H1 (cell line): ENCODE measurements around the gene PSMF1. TPM values are rescaled to one million over a fixed set of nuclear protein-coding genes. Genes with fewer than 3 reads are reported as not detected.

Source experiments
- CTCF ChIA-PET: fragments of 300-600 bp; sonication (Branson Sonifier 250); formaldehyde crosslinking; loops from one replicate; lab custom pipeline; 2021; ENCODE audit not compliant: partially characterized antibody; lab: Charles Lee
- POLR2A ChIA-PET: fragments of 300-600 bp; sonication (Branson Sonifier 250); formaldehyde crosslinking; loops from one replicate; lab custom pipeline; 2021; ENCODE audit warnings: inconsistent platforms; ENCODE audit not compliant: partially characterized antibody; lab: Charles Lee
- DNase-seq, 2 experiments: peaks; one replicate each; pipeline versions ENCODE4 v3.0.0 to v3.0.0-alpha.2; 2010 to 2022; ENCODE audit warnings: low spot score in 2 of 2, low read depth in 1 of 2, mixed read lengths in 1 of 2
- FAIRE-seq: peaks from 2 replicates; lab custom pipeline; 2011; peaks lifted over from hg19 to GRCh38; lab: Jason Lieb, UNC
- H2AFZ ChIP-seq: 2 replicates; pipeline ENCODE4 v1.8.1; 2012; ENCODE audit warnings: low read length, inconsistent platforms
- H2AK5ac ChIP-seq: 2 replicates; pipeline ENCODE4 v1.6.1; 2013; ENCODE audit warnings: low read depth, low read length
- H2BK120ac ChIP-seq: replicated peaks from 2 replicates; pipeline ENCODE3; 2013; ENCODE audit warnings: low read depth, low read length, inconsistent platforms
- H2BK12ac ChIP-seq: 2 replicates; pipeline ENCODE4 v1.6.1; 2013; ENCODE audit warnings: low read depth, low read length
- H2BK15ac ChIP-seq: 2 replicates; pipeline ENCODE4 v1.6.1; 2013; ENCODE audit warnings: low read length
- H2BK20ac ChIP-seq: 2 replicates; pipeline ENCODE4 v1.6.1; 2013; ENCODE audit warnings: low read length
- H2BK5ac ChIP-seq: 2 replicates; pipeline ENCODE4 v1.6.1; 2013; ENCODE audit warnings: low read depth, low read length
- H3K14ac ChIP-seq: 2 replicates; pipeline ENCODE4 v1.6.1; 2013; ENCODE audit warnings: inconsistent platforms; ENCODE audit not compliant: insufficient read length
- H3K18ac ChIP-seq: 2 replicates; pipeline ENCODE4 v1.6.1; 2013; ENCODE audit warnings: low read length; ENCODE audit errors: extremely low read depth
- H3K23ac ChIP-seq: 2 replicates; pipeline ENCODE4 v1.6.1; 2013; ENCODE audit warnings: inconsistent platforms; ENCODE audit not compliant: insufficient read length
- H3K23me2 ChIP-seq: 2 replicates; pipeline ENCODE4 v1.6.1; 2013; ENCODE audit warnings: low read depth, low read length
- H3K27ac ChIP-seq: 2 replicates; pipeline ENCODE4 v1.6.1; 2011; ENCODE audit warnings: low read depth, low read length, inconsistent platforms
- H3K27me3 ChIP-seq, 4 experiments: replicated peaks in 1 of 4; 1 replicate in 1 of 4; 2 replicates in 3 of 4; pipeline versions ENCODE4 v1.6.1 to v1.8.1; 2011 to 2013; ENCODE audit warnings: low read length in 3 of 4, mild to moderate bottlenecking in 3 of 4, inconsistent platforms in 2 of 4, mixed read lengths in 2 of 4, moderate library complexity in 1 of 4; ENCODE audit not compliant: control insufficient read depth in 3 of 4, insufficient read depth in 3 of 4; ENCODE audit errors: extremely low read depth in 1 of 4
- H3K36me3 ChIP-seq, 4 experiments: 2 replicates each; pipeline versions ENCODE4 v1.6.1 to v1.8.1; 2011 to 2013; ENCODE audit warnings: mild to moderate bottlenecking in 4 of 4, low read length in 3 of 4, moderate library complexity in 2 of 4, control low read depth in 1 of 4, inconsistent platforms in 1 of 4; ENCODE audit not compliant: insufficient read depth in 4 of 4, control insufficient read depth in 2 of 4
- H3K4ac ChIP-seq: replicated peaks from 2 replicates; pipeline ENCODE3; 2013; ENCODE audit warnings: low read length, low read depth, mixed read lengths, inconsistent platforms; ENCODE audit not compliant: insufficient read length
- H3K4me1 ChIP-seq, 4 experiments: replicated peaks in 1 of 4; 1 replicate in 1 of 4; 2 replicates in 3 of 4; pipeline versions ENCODE4 v1.6.1 to v1.8.1; 2011 to 2013; ENCODE audit warnings: low read length in 3 of 4, inconsistent platforms in 2 of 4, mixed read lengths in 1 of 4; ENCODE audit not compliant: insufficient read depth in 4 of 4, control insufficient read depth in 3 of 4
- H3K4me2 ChIP-seq, 2 experiments: 2 replicates each; pipeline versions ENCODE4 v1.6.1 to v1.8.1; 2011 to 2013; ENCODE audit warnings: low read depth in 2 of 2, low read length in 2 of 2, control low read depth in 1 of 2, inconsistent platforms in 1 of 2, mild to moderate bottlenecking in 1 of 2; ENCODE audit not compliant: insufficient read depth in 1 of 2
- H3K4me3 ChIP-seq, 4 experiments: fragments of 200-600, 300-600 bp in 1 of 4; sonication (generic), shearing (Covaris generic), sonication (Bioruptor Twin) in 1 of 4; 2 replicates each; pipeline versions ENCODE4 v1.5.1 to v1.8.1; 2011 to 2016; ENCODE audit warnings: low read length in 4 of 4, low read depth in 3 of 4, control low read depth in 2 of 4, inconsistent platforms in 2 of 4, mild to moderate bottlenecking in 2 of 4, mixed read lengths in 1 of 4, moderate library complexity in 1 of 4; ENCODE audit not compliant: insufficient read depth in 2 of 4; ENCODE audit errors: extremely low read depth in 1 of 4
- H3K56ac ChIP-seq: replicated peaks from 2 replicates; pipeline ENCODE3; 2013; ENCODE audit warnings: low read depth, mild to moderate bottlenecking, mixed read lengths, low read length, inconsistent platforms; ENCODE audit not compliant: insufficient read length
- H3K79me1 ChIP-seq: 2 replicates; pipeline ENCODE4 v1.6.1; 2013; ENCODE audit warnings: low read depth, low read length, control low read depth
- H3K79me2 ChIP-seq, 2 experiments: 2 replicates each; pipeline versions ENCODE4 v1.6.1 to v1.8.1; 2012 to 2013; ENCODE audit warnings: low read length in 2 of 2, mild to moderate bottlenecking in 2 of 2, inconsistent platforms in 1 of 2; ENCODE audit not compliant: insufficient read depth in 2 of 2, control insufficient read depth in 1 of 2
- H3K9ac ChIP-seq, 4 experiments: replicated peaks in 1 of 4; 1 replicate in 1 of 4; 2 replicates in 3 of 4; pipeline versions ENCODE4 v1.6.1 to v1.8.1; 2011 to 2013; ENCODE audit warnings: low read depth in 3 of 4, low read length in 3 of 4, control low read depth in 2 of 4, mild to moderate bottlenecking in 2 of 4, moderate library complexity in 2 of 4, inconsistent platforms in 1 of 4; ENCODE audit errors: extremely low read depth in 1 of 4
- H3K9me3 ChIP-seq, 2 experiments: 2 replicates each; pipeline versions ENCODE4 v1.6.1 to v1.8.1; 2012 to 2013; ENCODE audit warnings: mild to moderate bottlenecking in 2 of 2, moderate library complexity in 2 of 2, control low read depth in 1 of 2, inconsistent platforms in 1 of 2, low read depth in 1 of 2, low read length in 1 of 2, mixed read lengths in 1 of 2; ENCODE audit not compliant: insufficient read depth in 2 of 2
- H4K20me1 ChIP-seq, 2 experiments: replicated peaks in 1 of 2; 2 replicates each; pipeline versions ENCODE3 to v1.8.1; 2011 to 2013; ENCODE audit warnings: inconsistent platforms in 2 of 2, low read length in 2 of 2, mild to moderate bottlenecking in 1 of 2; ENCODE audit not compliant: insufficient read depth in 2 of 2, control insufficient read depth in 1 of 2
- H4K5ac ChIP-seq: 2 replicates; pipeline ENCODE4 v1.6.1; 2013; ENCODE audit warnings: low read length, low read depth, mixed read lengths, inconsistent platforms; ENCODE audit not compliant: insufficient read length
- H4K8ac ChIP-seq: 2 replicates; pipeline ENCODE4 v1.8.0; 2013; ENCODE audit warnings: mild to moderate bottlenecking, moderate library complexity, low read length, inconsistent platforms; ENCODE audit not compliant: insufficient read depth; ENCODE audit errors: extremely low read depth
- H4K91ac ChIP-seq: replicated peaks from 2 replicates; pipeline ENCODE3; 2013; ENCODE audit warnings: low read length, mixed read lengths, inconsistent platforms; ENCODE audit not compliant: insufficient read length
- EGR1 ChIP-seq: IDR thresholded peaks from 2 replicates; pipeline ENCODE4 v1.6.1; 2011; ENCODE audit warnings: low read depth, low read length, borderline replicate concordance
- SIN3A ChIP-seq, 2 experiments: IDR thresholded peaks in 1 of 2; conservative IDR thresholded peaks in 1 of 2; 2 replicates each; pipeline ENCODE4 v1.6.1; 2011 to 2012; ENCODE audit warnings: low read length in 2 of 2, improper control_type of control experiment in 1 of 2, low read depth in 1 of 2, mild to moderate bottlenecking in 1 of 2
- WGBS, 2 experiments: shearing (Covaris generic) in 1 of 2; methylation state at CpG; one replicate each; pipeline versions ENCODE4 v1.1.6 to v1.1.7; 2013 to 2015; ENCODE audit warnings: low lambda C conversion rate in 2 of 2, mixed read lengths in 2 of 2, inconsistent platforms in 1 of 2, low coverage in 1 of 2, missing lambda C conversion rate in 1 of 2; ENCODE audit not compliant: insufficient replicate concordance in 2 of 2, insufficient coverage in 1 of 2, insufficient read length in 1 of 2; ENCODE audit errors: extremely low coverage in 1 of 2, missing lambda C conversion rate in 1 of 2; 5-methylcytosine and 5-hydroxymethylcytosine counted together
- polyA plus RNA-seq, 7 experiments: library from polyadenylated mRNA; depleted of rRNA in 3 of 7; stranded (reverse) in 5 of 7; unstranded in 2 of 7; fragments of >200 nt in 5 of 7; fragments of 200-250 nt in 2 of 7; gene quantifications; 1 replicate in 5 of 7; 2 replicates in 1 of 7; 4 replicates in 1 of 7; pipeline versions ENCODE4 v1.2.1 to v1.2.3, GENCODE V29; 2011 to 2013; ENCODE audit warnings: missing spikeins in 2 of 7, mixed read lengths in 2 of 7
- total RNA-seq: library from RNA; stranded (reverse); fragmentation: NEBNext Ultra II Directional; extraction: Animal tissue kit (Norgen Biotek cat#: 25700); gene quantifications from 2 replicates; pipeline ENCODE4 v1.2.1, GENCODE V29; 2021
- TF ChIP-seq, protein P1 (sequence below): IDR thresholded peaks from 2 replicates; pipeline ENCODE4 v1.6.1; 2011; ENCODE audit warnings: low read depth, mild to moderate bottlenecking, low read length; ENCODE audit not compliant: insufficient read depth
- TF ChIP-seq, protein P2 (sequence below): IDR thresholded peaks from 2 replicates; pipeline ENCODE4 v1.6.1; 2012; ENCODE audit warnings: inconsistent platforms

The PSMF1 gene
- total and polyA plus RNA-seq, 2 of the 8 experiments (the other 6 are each of a cell fraction or from before 2014, with no cell fraction given), result 106 to 159 TPM

- no peak overlapping the region; a peak in 1 of 4 replicates for H3K4me2 ChIP-seq
- no peak overlapping the region for H3K14ac ChIP-seq
- H2BK120ac ChIP-seq, result no peak overlapping the region
- no peak for FAIRE-seq
- no peak overlapping the region for H3K27ac ChIP-seq
- peaks cover 0 to 7% (median 2%) of the 10 kb centered on the region in 4 experiments; a peak in 4 of 7 replicates for H3K4me1 ChIP-seq
- H2AFZ ChIP-seq, result no peak overlapping the region
- no peak overlapping the region for H4K91ac ChIP-seq
- H3K27me3 ChIP-seq, result no peaks in the 10 kb centered on the region
- CTCF ChIA-PET, result no interaction called here
- no peak overlapping the region for H2BK15ac ChIP-seq
- no peak overlapping the region for H2BK12ac ChIP-seq
- H3K79me1 ChIP-seq, result peaks cover 4% of the 10 kb centered on the region; the same call in 1 of the 2 replicates
- no peak overlapping the region for H4K5ac ChIP-seq
- TF ChIP-seq EGR1, result no peak
- TF ChIP-seq, protein P1, sequence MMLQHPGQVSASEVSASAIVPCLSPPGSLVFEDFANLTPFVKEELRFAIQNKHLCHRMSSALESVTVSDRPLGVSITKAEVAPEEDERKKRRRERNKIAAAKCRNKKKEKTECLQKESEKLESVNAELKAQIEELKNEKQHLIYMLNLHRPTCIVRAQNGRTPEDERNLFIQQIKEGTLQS, result no peak
- no peak for TF ChIP-seq SIN3A (conservative IDR thresholded peaks at IDR 0.05 in 1 of 2, IDR thresholded peaks at IDR 0.05 in 1 of 2; ENCODE audit: low read depth in 1 of 2, low read length in 2 of 2)
- TF ChIP-seq, protein P2, sequence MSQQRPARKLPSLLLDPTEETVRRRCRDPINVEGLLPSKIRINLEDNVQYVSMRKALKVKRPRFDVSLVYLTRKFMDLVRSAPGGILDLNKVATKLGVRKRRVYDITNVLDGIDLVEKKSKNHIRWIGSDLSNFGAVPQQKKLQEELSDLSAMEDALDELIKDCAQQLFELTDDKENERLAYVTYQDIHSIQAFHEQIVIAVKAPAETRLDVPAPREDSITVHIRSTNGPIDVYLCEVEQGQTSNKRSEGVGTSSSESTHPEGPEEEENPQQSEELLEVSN, result no peak
- peaks cover 0 to 5% of the 10 kb centered on the region in 2 experiments for H4K20me1 ChIP-seq
- no peak overlapping the region for H3K4ac ChIP-seq
- H2BK20ac ChIP-seq, result no peak overlapping the region
- no peak overlapping the region for H3K18ac ChIP-seq
- H4K8ac ChIP-seq, result no peak overlapping the region
- H3K23ac ChIP-seq, result no peak overlapping the region
- no peaks in the 10 kb centered on the region for H3K9me3 ChIP-seq
- H3K9ac ChIP-seq, result no peak overlapping the region
- peaks cover 8 to 15% (median 13%) of the 10 kb centered on the region in 4 experiments; a peak in 7 of 8 replicates for H3K36me3 ChIP-seq
- WGBS, 2 experiments, result 95% methylated on average over 1 of the region's 1 CpG; no CpG with 5 or more reads in 1 of the 2 experiments
- H2BK5ac ChIP-seq, result no peak overlapping the region
- peaks cover 11% of the 10 kb centered on the region; the same call in 1 of the 2 replicates for H3K23me2 ChIP-seq
- H3K56ac ChIP-seq, result no peak overlapping the region
- no peak overlapping the region for H2AK5ac ChIP-seq
- no peak for DNase-seq
- POLR2A ChIA-PET, result interaction anchor here (0.9 kb wide), 1 partner anchor 30 kb away, joined by 3 read pairs; no protein-coding TSS in a partner anchor
- peaks cover 17 to 62% of the 10 kb centered on the region in 2 experiments for H3K79me2 ChIP-seq
- H3K4me3 ChIP-seq, result no peak overlapping the region
These were observed 3.0 kb downstream of the PSMF1 start for GRCh38 chr20:1121429-1121828.
